H1 (cell line): ENCODE data around the gene ALOX5. TPM values are rescaled to one million over a fixed set of nuclear protein-coding genes. Genes with fewer than 3 reads are reported as not detected.
A peak's percentile ranks its signal among the peaks of the same experiment; 100 is the strongest.
"Not testable (repeated sequence)": the region's sequence is repeated elsewhere in the genome, so short reads cannot be mapped to it uniquely, and the experiment has no call there.

ENCODE experiments used
- CTCF ChIA-PET: fragments of 300-600 bp; sonication (Branson Sonifier 250); formaldehyde crosslinking; loops from one replicate; lab custom pipeline; 2021; ENCODE audit not compliant: partially characterized antibody; lab: Charles Lee
- POLR2A ChIA-PET: fragments of 300-600 bp; sonication (Branson Sonifier 250); formaldehyde crosslinking; loops from one replicate; lab custom pipeline; 2021; ENCODE audit warnings: inconsistent platforms; ENCODE audit not compliant: partially characterized antibody; lab: Charles Lee
- DNase-seq, 2 experiments: peaks; one replicate each; pipeline versions ENCODE4 v3.0.0 to v3.0.0-alpha.2; 2010 to 2022; ENCODE audit warnings: low spot score in 2 of 2, low read depth in 1 of 2, mixed read lengths in 1 of 2
- FAIRE-seq: peaks from 2 replicates; lab custom pipeline; 2011; peaks lifted over from hg19 to GRCh38; lab: Jason Lieb, UNC
- H2AFZ ChIP-seq: 2 replicates; pipeline ENCODE4 v1.8.1; 2012; ENCODE audit warnings: low read length, inconsistent platforms
- H2AK5ac ChIP-seq: 2 replicates; pipeline ENCODE4 v1.6.1; 2013; ENCODE audit warnings: low read depth, low read length
- H2BK120ac ChIP-seq: replicated peaks from 2 replicates; pipeline ENCODE3; 2013; ENCODE audit warnings: low read depth, low read length, inconsistent platforms
- H2BK12ac ChIP-seq: 2 replicates; pipeline ENCODE4 v1.6.1; 2013; ENCODE audit warnings: low read depth, low read length
- H2BK15ac ChIP-seq: 2 replicates; pipeline ENCODE4 v1.6.1; 2013; ENCODE audit warnings: low read length
- H2BK20ac ChIP-seq: 2 replicates; pipeline ENCODE4 v1.6.1; 2013; ENCODE audit warnings: low read length
- H2BK5ac ChIP-seq: 2 replicates; pipeline ENCODE4 v1.6.1; 2013; ENCODE audit warnings: low read depth, low read length
- H3K14ac ChIP-seq: 2 replicates; pipeline ENCODE4 v1.6.1; 2013; ENCODE audit warnings: inconsistent platforms; ENCODE audit not compliant: insufficient read length
- H3K18ac ChIP-seq: 2 replicates; pipeline ENCODE4 v1.6.1; 2013; ENCODE audit warnings: low read length; ENCODE audit errors: extremely low read depth
- H3K23ac ChIP-seq: 2 replicates; pipeline ENCODE4 v1.6.1; 2013; ENCODE audit warnings: inconsistent platforms; ENCODE audit not compliant: insufficient read length
- H3K23me2 ChIP-seq: 2 replicates; pipeline ENCODE4 v1.6.1; 2013; ENCODE audit warnings: low read depth, low read length
- H3K27ac ChIP-seq: 2 replicates; pipeline ENCODE4 v1.6.1; 2011; ENCODE audit warnings: low read depth, low read length, inconsistent platforms
- H3K27me3 ChIP-seq, 4 experiments: replicated peaks in 1 of 4; 1 replicate in 1 of 4; 2 replicates in 3 of 4; pipeline versions ENCODE4 v1.6.1 to v1.8.1; 2011 to 2013; ENCODE audit warnings: low read length in 3 of 4, mild to moderate bottlenecking in 3 of 4, inconsistent platforms in 2 of 4, mixed read lengths in 2 of 4, moderate library complexity in 1 of 4; ENCODE audit not compliant: control insufficient read depth in 3 of 4, insufficient read depth in 3 of 4; ENCODE audit errors: extremely low read depth in 1 of 4
- H3K36me3 ChIP-seq, 4 experiments: 2 replicates each; pipeline versions ENCODE4 v1.6.1 to v1.8.1; 2011 to 2013; ENCODE audit warnings: mild to moderate bottlenecking in 4 of 4, low read length in 3 of 4, moderate library complexity in 2 of 4, control low read depth in 1 of 4, inconsistent platforms in 1 of 4; ENCODE audit not compliant: insufficient read depth in 4 of 4, control insufficient read depth in 2 of 4
- H3K4ac ChIP-seq: replicated peaks from 2 replicates; pipeline ENCODE3; 2013; ENCODE audit warnings: low read length, low read depth, mixed read lengths, inconsistent platforms; ENCODE audit not compliant: insufficient read length
- H3K4me1 ChIP-seq, 4 experiments: replicated peaks in 1 of 4; 1 replicate in 1 of 4; 2 replicates in 3 of 4; pipeline versions ENCODE4 v1.6.1 to v1.8.1; 2011 to 2013; ENCODE audit warnings: low read length in 3 of 4, inconsistent platforms in 2 of 4, mixed read lengths in 1 of 4; ENCODE audit not compliant: insufficient read depth in 4 of 4, control insufficient read depth in 3 of 4
- H3K4me2 ChIP-seq, 2 experiments: 2 replicates each; pipeline versions ENCODE4 v1.6.1 to v1.8.1; 2011 to 2013; ENCODE audit warnings: low read depth in 2 of 2, low read length in 2 of 2, control low read depth in 1 of 2, inconsistent platforms in 1 of 2, mild to moderate bottlenecking in 1 of 2; ENCODE audit not compliant: insufficient read depth in 1 of 2
- H3K4me3 ChIP-seq, 4 experiments: fragments of 200-600, 300-600 bp in 1 of 4; sonication (generic), shearing (Covaris generic), sonication (Bioruptor Twin) in 1 of 4; 2 replicates each; pipeline versions ENCODE4 v1.5.1 to v1.8.1; 2011 to 2016; ENCODE audit warnings: low read length in 4 of 4, low read depth in 3 of 4, control low read depth in 2 of 4, inconsistent platforms in 2 of 4, mild to moderate bottlenecking in 2 of 4, mixed read lengths in 1 of 4, moderate library complexity in 1 of 4; ENCODE audit not compliant: insufficient read depth in 2 of 4; ENCODE audit errors: extremely low read depth in 1 of 4
- H3K56ac ChIP-seq: replicated peaks from 2 replicates; pipeline ENCODE3; 2013; ENCODE audit warnings: low read depth, mild to moderate bottlenecking, mixed read lengths, low read length, inconsistent platforms; ENCODE audit not compliant: insufficient read length
- H3K79me1 ChIP-seq: 2 replicates; pipeline ENCODE4 v1.6.1; 2013; ENCODE audit warnings: low read depth, low read length, control low read depth
- H3K79me2 ChIP-seq, 2 experiments: 2 replicates each; pipeline versions ENCODE4 v1.6.1 to v1.8.1; 2012 to 2013; ENCODE audit warnings: low read length in 2 of 2, mild to moderate bottlenecking in 2 of 2, inconsistent platforms in 1 of 2; ENCODE audit not compliant: insufficient read depth in 2 of 2, control insufficient read depth in 1 of 2
- H3K9ac ChIP-seq, 4 experiments: replicated peaks in 1 of 4; 1 replicate in 1 of 4; 2 replicates in 3 of 4; pipeline versions ENCODE4 v1.6.1 to v1.8.1; 2011 to 2013; ENCODE audit warnings: low read depth in 3 of 4, low read length in 3 of 4, control low read depth in 2 of 4, mild to moderate bottlenecking in 2 of 4, moderate library complexity in 2 of 4, inconsistent platforms in 1 of 4; ENCODE audit errors: extremely low read depth in 1 of 4
- H3K9me3 ChIP-seq, 2 experiments: 2 replicates each; pipeline versions ENCODE4 v1.6.1 to v1.8.1; 2012 to 2013; ENCODE audit warnings: mild to moderate bottlenecking in 2 of 2, moderate library complexity in 2 of 2, control low read depth in 1 of 2, inconsistent platforms in 1 of 2, low read depth in 1 of 2, low read length in 1 of 2, mixed read lengths in 1 of 2; ENCODE audit not compliant: insufficient read depth in 2 of 2
- H4K20me1 ChIP-seq, 2 experiments: replicated peaks in 1 of 2; 2 replicates each; pipeline versions ENCODE3 to v1.8.1; 2011 to 2013; ENCODE audit warnings: inconsistent platforms in 2 of 2, low read length in 2 of 2, mild to moderate bottlenecking in 1 of 2; ENCODE audit not compliant: insufficient read depth in 2 of 2, control insufficient read depth in 1 of 2
- H4K5ac ChIP-seq: 2 replicates; pipeline ENCODE4 v1.6.1; 2013; ENCODE audit warnings: low read length, low read depth, mixed read lengths, inconsistent platforms; ENCODE audit not compliant: insufficient read length
- H4K8ac ChIP-seq: 2 replicates; pipeline ENCODE4 v1.8.0; 2013; ENCODE audit warnings: mild to moderate bottlenecking, moderate library complexity, low read length, inconsistent platforms; ENCODE audit not compliant: insufficient read depth; ENCODE audit errors: extremely low read depth
- H4K91ac ChIP-seq: replicated peaks from 2 replicates; pipeline ENCODE3; 2013; ENCODE audit warnings: low read length, mixed read lengths, inconsistent platforms; ENCODE audit not compliant: insufficient read length
- CBX5 ChIP-seq: fragments of 300-800, 300-1000 bp; sonication (generic); IDR thresholded peaks from 2 replicates; pipeline ENCODE4 v1.7.1; 2016; ENCODE audit warnings: antibody characterized with exemption, low read length, low read depth
- CBX8 ChIP-seq: fragments of 300-800, 300-1000 bp; sonication (generic); IDR thresholded peaks from 2 replicates; pipeline ENCODE4 v1.7.1; 2016; ENCODE audit warnings: low read depth, low read length, borderline replicate concordance
- CEBPB ChIP-seq: IDR thresholded peaks from 2 replicates; pipeline ENCODE4 v1.6.1; 2012; ENCODE audit warnings: low read depth, low read length
- HDAC6 ChIP-seq: IDR thresholded peaks from one replicate; pipeline ENCODE4 v1.7.1; 2012; ENCODE audit warnings: low read depth, mild to moderate bottlenecking, inconsistent platforms, low read length, moderate library complexity
- JUN ChIP-seq: IDR thresholded peaks from 2 replicates; pipeline ENCODE4 v1.6.1; 2011; ENCODE audit warnings: low read depth, mild to moderate bottlenecking, improper control_type of control experiment, low read length
- NANOG ChIP-seq: IDR thresholded peaks from 2 replicates; pipeline ENCODE4 v1.6.1; 2011; ENCODE audit warnings: low read length, low read depth, mild to moderate bottlenecking, inconsistent platforms; ENCODE audit not compliant: insufficient read depth, poor library complexity, severe bottlenecking
- RAD21 ChIP-seq, 2 experiments: IDR thresholded peaks in 1 of 2; conservative IDR thresholded peaks in 1 of 2; 2 replicates each; pipeline ENCODE4 v1.6.1; 2011; ENCODE audit warnings: low read depth in 2 of 2, low read length in 2 of 2, improper control_type of control experiment in 1 of 2, inconsistent platforms in 1 of 2, mild to moderate bottlenecking in 1 of 2, moderate library complexity in 1 of 2
- SP2 ChIP-seq: IDR thresholded peaks from 2 replicates; pipeline ENCODE4 v1.6.1; 2012; ENCODE audit warnings: mild to moderate bottlenecking, low read length, inconsistent platforms
- polyA plus RNA-seq, 7 experiments: library from polyadenylated mRNA; depleted of rRNA in 3 of 7; stranded (reverse) in 5 of 7; unstranded in 2 of 7; fragments of >200 nt in 5 of 7; fragments of 200-250 nt in 2 of 7; gene quantifications; 1 replicate in 5 of 7; 2 replicates in 1 of 7; 4 replicates in 1 of 7; pipeline versions ENCODE4 v1.2.1 to v1.2.3, GENCODE V29; 2011 to 2013; ENCODE audit warnings: missing spikeins in 2 of 7, mixed read lengths in 2 of 7
- total RNA-seq: library from RNA; stranded (reverse); fragmentation: NEBNext Ultra II Directional; extraction: Animal tissue kit (Norgen Biotek cat#: 25700); gene quantifications from 2 replicates; pipeline ENCODE4 v1.2.1, GENCODE V29; 2021

Gene ALOX5
- total and polyA plus RNA-seq, 2 of the 8 experiments (the other 6 are each of a cell fraction or from before 2014, with no cell fraction given) = 1.6 to 3.8 TPM

- TF ChIP-seq SP2 = no peak
- TF ChIP-seq JUN = no peak
- no peak for TF ChIP-seq CBX5
- TF ChIP-seq HDAC6 = no peak
- no peak for TF ChIP-seq RAD21 (IDR thresholded peaks at IDR 0.05 in 1 of 2, conservative IDR thresholded peaks at IDR 0.05 in 1 of 2; ENCODE audit: low read depth in 2 of 2, low read length in 2 of 2)
- TF ChIP-seq CBX8 = no peak
- no peak for TF ChIP-seq NANOG
- no peak for TF ChIP-seq CEBPB
Measured at GRCh38 chr10:45408421-45409319, 34.7 kb downstream of the ALOX5 start (continued).

GRCh38 chr10:45409347-45409746 is 35.3 kb downstream of the ALOX5 start:
- H3K23me2 ChIP-seq, H2BK15ac ChIP-seq, H3K23ac ChIP-seq, H3K27ac ChIP-seq, H2AK5ac ChIP-seq, H3K14ac ChIP-seq, H3K79me2 ChIP-seq, H4K5ac ChIP-seq, H4K91ac ChIP-seq, H2BK12ac ChIP-seq, H3K9ac ChIP-seq, H3K36me3 ChIP-seq, H2AFZ ChIP-seq, H3K18ac ChIP-seq, H4K8ac ChIP-seq, H3K27me3 ChIP-seq, DNase-seq, FAIRE-seq, H3K4me1 ChIP-seq, H3K9me3 ChIP-seq, CTCF ChIA-PET, H2BK120ac ChIP-seq, H4K20me1 ChIP-seq, H2BK20ac ChIP-seq, H3K4me2 ChIP-seq, H3K79me1 ChIP-seq, H3K4me3 ChIP-seq, H3K56ac ChIP-seq: not testable (repeated sequence)
- Histone ChIP-seq H2BK5ac (peak overlapping the region; percentile 5; the same call in 1 of the 2 replicates), H3K4ac (peak overlapping the region; percentile 8)
- POLR2A ChIA-PET = interaction anchor here (0.8 kb wide), 1 partner anchor 9 kb away, joined by 3 read pairs; no protein-coding TSS in a partner anchor
